HEK293 (cell line): ENCODE measurements around the gene RUFY1.
"Not testable (repeated sequence)": the region's sequence is repeated elsewhere in the genome, so short reads cannot be mapped to it uniquely, and the experiment has no call there.

Experiments used
- CTCF ChIA-PET: fragments of 350-600 bp; formaldehyde crosslinking; extraction: SDS; loops from one replicate; lab custom pipeline; 2021; ENCODE audit warnings: antibody characterized with exemption; lab: Yijun Ruan, JAX
- POLR2A ChIA-PET: fragments of 300-600 bp; formaldehyde crosslinking; extraction: SDS; loops from one replicate; lab custom pipeline; 2020; ENCODE audit warnings: antibody characterized with exemption, inconsistent platforms; lab: Yijun Ruan, JAX
- H3K27ac ChIP-seq: fragments of 200-500 bp; sonication (Bioruptor generic); 2 replicates; pipeline ENCODE4 v1.5.1; 2014; ENCODE audit warnings: low read depth, low read length, control low read depth, inconsistent platforms; ENCODE audit errors: extremely low read depth
- H3K36me3 ChIP-seq, 2 experiments: fragments of 200-500 bp in 1 of 2; sonication (Bioruptor generic) in 1 of 2; 1 replicate in 1 of 2; 2 replicates in 1 of 2; pipeline ENCODE4 v1.5.1; 2014 to 2017; ENCODE audit warnings: inconsistent platforms in 2 of 2, low read length in 2 of 2; ENCODE audit not compliant: control insufficient read depth in 2 of 2, insufficient read depth in 1 of 2
- H3K4me1 ChIP-seq: fragments of 200-500 bp; sonication (Bioruptor generic); 2 replicates; pipeline ENCODE4 v1.5.1; 2014; ENCODE audit warnings: mild to moderate bottlenecking, low read length, inconsistent platforms; ENCODE audit not compliant: control insufficient read depth, insufficient read depth
- H3K4me3 ChIP-seq: 2 replicates; pipeline ENCODE4 v1.5.1; 2011; ENCODE audit warnings: low read depth, mild to moderate bottlenecking, control low read depth, low read length, moderate library complexity
- H3K9me3 ChIP-seq: fragments of 200-500 bp; sonication (Bioruptor generic); 2 replicates; pipeline ENCODE4 v1.5.1; 2014; ENCODE audit warnings: low read depth, low read length, inconsistent platforms; ENCODE audit not compliant: control insufficient read depth, insufficient read depth
- ZNF473 ChIP-seq: fragments of 450-650 bp; formaldehyde crosslinking; IDR thresholded peaks from 2 replicates; pipeline ENCODE4 v1.5.1; 2017; ENCODE audit warnings: missing biosample characterization, missing genetic modification characterization

RUFY1 gene

DNA sequence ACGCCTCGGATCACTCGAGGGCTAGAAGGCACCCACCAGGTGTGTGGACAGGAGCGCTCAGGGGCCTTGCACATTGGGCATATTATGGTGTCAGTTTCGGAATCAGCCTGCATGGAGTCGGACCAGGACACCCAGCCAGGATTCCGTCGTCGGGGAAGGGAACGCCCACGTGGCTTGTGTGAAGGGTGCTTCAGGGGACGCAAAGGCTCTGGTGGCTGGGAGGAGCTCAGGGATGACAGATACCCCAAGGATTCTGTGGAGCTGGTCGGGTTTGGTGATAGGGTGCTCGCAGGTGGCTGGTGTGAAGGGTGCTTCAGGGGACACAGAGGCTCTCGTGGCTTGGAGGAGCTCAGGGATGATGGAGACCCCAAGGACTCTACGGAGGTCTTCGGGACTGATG lies 92.3 kb downstream of the RUFY1 start:
- H3K36me3 ChIP-seq, CTCF ChIA-PET, H3K4me3 ChIP-seq, H3K4me1 ChIP-seq, H3K27ac ChIP-seq, H3K9me3 ChIP-seq: not testable (repeated sequence)
- POLR2A ChIA-PET = interaction anchor here (0.7 to 2.1 kb wide), 2 partner anchors 19 to 1232 kb away, joined by 3 to 8 read pairs; partner anchors contain the start of gene HNRNPH1

DNA sequence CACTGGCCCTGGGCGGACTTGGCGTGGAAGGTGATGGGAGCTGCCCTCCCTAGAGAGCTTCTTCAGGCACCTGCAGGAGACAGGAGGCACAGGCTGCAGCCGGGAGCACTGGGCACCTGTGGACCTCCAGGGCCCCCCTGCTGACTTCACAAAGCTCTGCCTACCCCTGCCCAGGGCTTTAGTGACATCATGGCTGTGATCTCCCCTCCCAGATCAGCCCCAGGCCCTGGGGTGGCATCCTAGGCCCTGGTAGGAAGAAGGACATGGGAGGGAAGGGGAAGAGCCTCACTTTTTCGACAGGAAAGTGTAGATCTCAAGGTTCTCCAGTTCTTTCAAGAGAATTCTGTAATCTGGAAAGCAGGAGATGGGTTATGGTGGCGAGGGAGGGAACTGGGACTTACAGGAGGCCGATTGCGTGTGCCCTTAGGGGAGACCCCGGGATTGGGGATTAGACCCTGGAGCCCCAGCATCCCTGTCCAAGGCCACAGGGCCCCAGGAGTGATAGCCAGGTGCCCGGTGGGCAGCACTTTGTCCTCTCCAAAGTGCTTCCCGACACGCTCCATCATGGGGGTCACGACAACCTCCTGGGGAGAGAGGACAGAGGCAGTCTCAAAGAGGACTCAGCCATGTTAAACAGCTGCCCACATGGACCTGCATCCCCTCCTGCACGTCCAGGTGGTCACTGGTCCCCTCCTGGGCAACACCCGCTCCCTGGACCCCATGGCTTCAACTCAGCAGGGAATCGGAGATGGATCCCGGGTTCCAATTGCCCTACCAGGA lies 93.0 kb downstream of the RUFY1 start:
- POLR2A ChIA-PET = interaction anchor here (0.7 to 2.1 kb wide), 2 partner anchors 20 to 1231 kb away, joined by 3 to 8 read pairs; partner anchors contain the start of gene HNRNPH1
- CTCF ChIA-PET = interaction anchor here (0.6 kb wide), 1 partner anchor 1414 kb away, joined by 4 read pairs; no protein-coding TSS in a partner anchor

DNA sequence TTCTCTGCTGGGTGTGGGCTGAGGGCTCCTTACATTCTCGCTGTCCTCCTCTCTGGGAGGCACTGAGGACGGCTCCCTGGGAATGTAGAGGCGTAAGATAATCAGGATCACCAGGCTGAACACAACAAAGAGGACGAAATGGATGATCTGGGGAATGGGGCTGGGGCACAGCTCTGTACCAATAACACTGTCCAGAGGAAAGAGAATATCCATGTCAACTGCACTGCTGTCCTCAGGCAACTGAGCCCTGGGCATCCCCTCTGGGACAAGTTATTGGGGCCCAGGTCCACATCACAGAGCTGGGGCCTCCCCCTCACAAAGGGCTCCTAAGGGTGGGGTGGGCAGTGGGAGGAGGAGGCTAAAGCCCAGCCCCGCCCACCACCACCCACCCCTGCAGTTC lies 94.4 kb downstream of the RUFY1 start:
- H3K27ac ChIP-seq, POLR2A ChIA-PET, CTCF ChIA-PET, H3K4me1 ChIP-seq, H3K9me3 ChIP-seq, H3K4me3 ChIP-seq, H3K36me3 ChIP-seq: not testable (repeated sequence)

More for the DNA sequence above, 93.0 kb downstream of the RUFY1 start:
- not testable (repeated sequence) for H3K9me3 ChIP-seq, H3K36me3 ChIP-seq, H3K4me3 ChIP-seq, H3K27ac ChIP-seq, H3K4me1 ChIP-seq

GRCh38 chr5:179648410-179648809 lies 98.1 kb downstream of the RUFY1 start:
- H3K4me1 ChIP-seq = no peaks in the 10 kb centered on the region
- H3K9me3 ChIP-seq = no peaks in the 10 kb centered on the region
- H3K4me3 ChIP-seq = no peak overlapping the region
- ChIA-PET CTCF (interaction anchor here (1.5 kb wide), 1 partner anchor 20 kb away, joined by 3 read pairs; no protein-coding TSS in a partner anchor), POLR2A (no interaction called here)
- no peaks in the 10 kb centered on the region for H3K36me3 ChIP-seq
- no peak overlapping the region for H3K27ac ChIP-seq
- no peak for TF ChIP-seq ZNF473 (tag by site-specific recombination)

DNA sequence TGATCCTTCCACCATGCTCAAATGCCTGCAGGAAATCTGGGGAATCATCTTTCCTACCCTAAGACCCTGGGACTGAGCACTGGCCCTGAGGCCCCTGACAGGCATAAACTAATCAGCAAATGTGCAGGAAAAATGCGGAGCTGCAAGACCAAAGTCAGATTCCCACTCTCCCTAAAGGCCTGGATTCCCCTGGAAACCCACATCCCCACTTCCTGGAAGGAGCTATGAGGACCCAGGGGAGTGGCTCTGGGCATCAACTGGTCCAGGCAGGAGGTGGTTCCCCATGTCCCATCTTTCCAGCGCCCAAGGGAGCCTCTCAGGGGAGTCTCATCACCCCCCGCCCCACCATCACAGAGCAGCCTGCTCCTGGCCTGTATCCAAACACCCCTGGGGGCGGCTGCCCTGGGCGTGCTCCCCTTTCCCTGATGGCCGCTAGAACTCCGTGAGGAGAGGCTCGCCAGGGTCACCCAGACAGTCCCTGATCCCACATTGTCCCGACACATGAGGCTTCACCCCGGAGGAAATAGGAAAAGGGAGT lies 98.9 kb downstream of the RUFY1 start:
- H3K4me1 ChIP-seq, POLR2A ChIA-PET, CTCF ChIA-PET, H3K36me3 ChIP-seq, H3K9me3 ChIP-seq, H3K27ac ChIP-seq, H3K4me3 ChIP-seq: not testable (repeated sequence)

GRCh38 chr5:179650245-179650644 lies 99.9 kb downstream of the RUFY1 start:
- CTCF ChIA-PET, H3K4me1 ChIP-seq, H3K27ac ChIP-seq, H3K36me3 ChIP-seq, H3K4me3 ChIP-seq, H3K9me3 ChIP-seq, POLR2A ChIA-PET: not testable (repeated sequence)

DNA sequence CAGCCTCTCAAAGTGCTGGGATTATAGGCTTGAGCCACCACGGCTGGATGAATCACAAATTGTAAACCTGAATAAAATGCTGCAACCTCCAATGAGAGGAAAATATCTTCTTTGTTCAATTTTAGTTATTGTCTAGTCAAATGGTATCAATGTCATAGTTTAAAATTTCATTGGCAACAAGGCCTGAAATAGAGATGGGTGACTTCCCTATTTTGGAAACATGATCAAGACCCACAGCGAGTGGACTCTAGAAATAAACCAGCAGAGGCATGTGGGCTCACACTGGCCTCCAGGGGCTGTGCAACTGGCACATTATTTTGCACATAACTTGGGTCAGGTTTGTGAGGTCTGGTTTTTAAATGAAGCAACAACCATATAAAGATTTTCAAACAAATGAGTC lies 102.8 kb downstream of the RUFY1 start:
- H3K9me3 ChIP-seq, CTCF ChIA-PET, H3K4me1 ChIP-seq, POLR2A ChIA-PET, H3K4me3 ChIP-seq, H3K36me3 ChIP-seq, H3K27ac ChIP-seq: not testable (repeated sequence)

- H3K36me3 ChIP-seq, POLR2A ChIA-PET, H3K27ac ChIP-seq, H3K4me1 ChIP-seq, H3K9me3 ChIP-seq, H3K4me3 ChIP-seq, CTCF ChIA-PET: not testable (repeated sequence)
These were observed 107.2 kb downstream of the RUFY1 start for GRCh38 chr5:179657302-179658178.
